ENCODE results near the gene NEDD4.
"Not testable (repeated sequence)": the region's sequence is repeated elsewhere in the genome, so short reads cannot be mapped to it uniquely, and the experiment has no call there.

NEDD4 gene

GRCh38 chr15:55952501-55953274 is 40.7 kb downstream of the NEDD4 start:
- DNase-seq: not testable (repeated sequence)

GRCh38 chr15:55944606-55945005 is 48.8 kb downstream of the NEDD4 start:
- not testable (repeated sequence) for DNase-seq

DNA sequence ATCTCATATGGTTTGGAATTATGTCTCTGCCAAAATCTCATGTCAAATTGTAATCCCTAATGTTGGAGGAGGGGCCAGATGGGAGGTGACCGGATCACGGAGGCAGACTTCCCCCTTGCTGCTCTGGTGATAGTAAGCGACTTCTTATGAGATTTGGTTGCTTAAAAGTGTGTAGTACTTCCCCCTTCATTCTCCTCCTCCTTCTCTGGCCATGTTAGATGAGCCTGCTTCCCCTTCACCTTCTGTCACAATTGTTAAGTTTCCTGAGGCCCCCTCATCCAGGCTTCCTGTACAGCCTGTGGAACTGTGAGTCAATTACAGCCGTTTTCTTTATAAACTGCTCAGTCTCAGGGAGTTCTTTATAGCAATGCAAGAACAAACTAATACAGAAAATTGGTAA is 51.1 kb downstream of the NEDD4 start:
- DNase-seq: no peak

DNA sequence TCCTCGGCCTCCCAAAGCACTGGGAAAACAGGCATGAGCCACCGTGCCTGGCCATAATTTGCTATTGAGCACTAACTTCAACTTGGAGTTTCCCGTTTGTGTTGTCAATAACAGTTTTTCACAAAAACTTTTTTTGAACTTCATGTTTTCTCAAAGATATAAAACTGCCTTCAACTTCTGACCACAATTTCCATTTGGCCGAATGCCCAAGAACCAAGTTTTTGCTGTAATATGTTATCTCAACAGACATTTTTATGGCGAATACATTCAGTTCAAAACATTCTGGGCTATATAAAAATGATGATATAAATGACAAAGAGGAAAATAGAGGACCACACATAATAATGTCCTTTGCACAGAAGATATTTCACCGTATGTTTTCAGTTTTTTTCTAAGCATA is 56.4 kb downstream of the NEDD4 start:
- no peak for DNase-seq

GRCh38 chr15:55928955-55929354 is 64.5 kb downstream of the NEDD4 start:
- DNase-seq: no peak

DNA sequence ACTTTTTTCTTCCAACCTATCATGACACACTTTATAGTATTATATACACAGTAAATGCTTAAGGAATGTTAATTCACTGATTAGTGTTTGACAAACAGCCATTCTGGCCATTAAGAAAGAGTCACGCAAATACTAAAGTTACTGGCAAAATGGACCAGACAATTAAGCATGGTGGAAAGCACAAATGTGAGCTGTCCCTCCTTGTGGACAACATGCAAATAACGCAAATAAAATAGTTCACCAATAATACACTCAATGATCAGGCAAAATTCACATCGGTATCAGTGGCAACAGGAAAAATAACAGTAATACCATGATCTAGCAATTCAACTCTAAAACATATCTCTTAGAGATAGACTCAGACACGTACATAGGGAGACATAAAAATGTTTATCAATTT is 71.7 kb downstream of the NEDD4 start:
- DNase-seq: no peak

DNA sequence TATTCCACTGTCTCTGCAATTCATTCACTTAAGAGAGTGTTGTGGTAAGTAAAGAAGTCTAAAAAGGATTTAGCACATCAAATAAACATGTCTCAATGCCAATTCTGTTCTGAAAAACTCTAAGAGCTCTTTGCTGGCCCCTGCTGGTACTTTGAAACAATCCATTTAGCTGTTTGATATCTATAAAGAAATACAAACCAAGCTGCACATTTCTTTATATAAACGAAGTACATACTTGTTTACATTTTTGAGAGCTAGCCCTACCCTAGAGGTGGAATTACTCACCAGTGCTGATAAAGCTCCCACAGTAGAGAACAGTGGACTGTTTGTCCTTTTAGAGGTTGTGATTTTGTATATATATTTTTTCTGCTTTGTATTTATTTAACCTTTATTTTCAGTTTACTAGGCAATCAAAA is 75.5 kb downstream of the NEDD4 start:
- no peak for DNase-seq

- no peak for DNase-seq
Observed at GRCh38 chr15:55916666-55917409, 76.6 kb downstream of the NEDD4 start.

DNA sequence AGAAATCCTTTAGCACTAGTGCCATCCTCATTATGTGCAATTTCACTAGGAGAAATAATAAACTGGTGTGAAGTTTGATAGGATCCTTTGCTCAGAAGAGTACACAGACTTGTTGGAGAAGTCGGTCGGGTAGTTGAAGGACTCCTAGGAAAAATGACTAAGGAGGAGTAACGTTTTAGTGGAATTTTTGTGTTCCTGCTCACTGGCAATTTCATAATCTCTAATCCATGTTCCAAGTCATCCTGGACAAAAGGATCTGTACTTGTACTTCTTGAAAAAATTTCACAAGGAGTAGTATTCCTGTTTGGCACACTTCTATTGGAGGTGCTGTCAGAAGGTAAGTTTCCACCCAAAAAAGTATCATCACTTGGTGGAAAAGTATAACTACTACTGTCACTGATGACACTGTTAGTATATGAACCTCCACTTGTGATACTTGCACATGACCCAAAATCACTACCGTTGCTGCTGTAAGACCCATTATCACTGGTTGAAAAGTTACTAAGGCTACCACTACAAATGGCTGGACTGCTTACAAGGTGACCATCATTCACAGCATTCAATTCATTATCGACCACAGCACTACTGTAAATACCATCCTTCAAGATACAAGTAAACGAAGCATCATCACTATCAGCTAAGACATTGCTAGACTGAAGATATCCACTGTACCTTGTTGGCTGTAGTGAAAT is 77.4 kb downstream of the NEDD4 start:
- DNase-seq: no peak

DNA sequence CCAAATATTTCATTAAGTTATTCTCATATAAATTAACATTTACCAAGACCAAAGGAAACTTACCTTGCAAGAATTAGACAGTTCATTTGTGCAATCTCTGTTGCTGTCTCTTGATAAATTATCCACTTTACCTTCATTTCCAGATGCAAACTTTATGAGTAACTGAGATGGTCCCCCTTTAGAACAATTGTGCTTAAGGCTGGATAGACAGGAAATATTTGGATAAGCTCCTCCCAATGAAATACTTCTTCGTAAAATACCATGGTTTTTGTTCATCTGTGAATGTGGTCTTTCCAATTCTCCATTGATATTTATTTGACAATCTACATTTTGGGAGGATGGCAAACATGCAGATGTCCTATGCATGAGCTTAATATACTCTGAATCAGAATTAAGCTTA is 78.2 kb downstream of the NEDD4 start:
- DNase-seq: no peak

GRCh38 chr15:55914446-55914845 is 79.0 kb downstream of the NEDD4 start:
- DNase-seq: no peak

DNA sequence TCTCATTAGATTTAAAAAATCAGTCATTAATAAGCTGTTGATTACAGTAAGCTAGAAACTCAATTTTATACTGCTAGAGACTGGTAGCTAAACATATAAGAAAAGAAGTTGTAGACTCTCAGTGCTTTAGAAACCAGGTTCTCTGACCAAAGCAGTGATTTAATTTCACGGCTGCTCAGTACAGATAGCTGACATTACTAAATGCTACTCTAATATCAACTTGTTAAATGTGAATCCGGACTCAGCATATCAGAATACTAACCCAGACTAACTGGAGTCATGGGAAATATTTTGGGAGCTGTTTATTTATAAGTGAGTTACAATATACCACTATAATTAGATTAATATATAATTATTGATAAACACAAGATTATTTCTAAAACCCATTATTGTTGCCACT is 80.4 kb downstream of the NEDD4 start:
- no peak for DNase-seq

DNA sequence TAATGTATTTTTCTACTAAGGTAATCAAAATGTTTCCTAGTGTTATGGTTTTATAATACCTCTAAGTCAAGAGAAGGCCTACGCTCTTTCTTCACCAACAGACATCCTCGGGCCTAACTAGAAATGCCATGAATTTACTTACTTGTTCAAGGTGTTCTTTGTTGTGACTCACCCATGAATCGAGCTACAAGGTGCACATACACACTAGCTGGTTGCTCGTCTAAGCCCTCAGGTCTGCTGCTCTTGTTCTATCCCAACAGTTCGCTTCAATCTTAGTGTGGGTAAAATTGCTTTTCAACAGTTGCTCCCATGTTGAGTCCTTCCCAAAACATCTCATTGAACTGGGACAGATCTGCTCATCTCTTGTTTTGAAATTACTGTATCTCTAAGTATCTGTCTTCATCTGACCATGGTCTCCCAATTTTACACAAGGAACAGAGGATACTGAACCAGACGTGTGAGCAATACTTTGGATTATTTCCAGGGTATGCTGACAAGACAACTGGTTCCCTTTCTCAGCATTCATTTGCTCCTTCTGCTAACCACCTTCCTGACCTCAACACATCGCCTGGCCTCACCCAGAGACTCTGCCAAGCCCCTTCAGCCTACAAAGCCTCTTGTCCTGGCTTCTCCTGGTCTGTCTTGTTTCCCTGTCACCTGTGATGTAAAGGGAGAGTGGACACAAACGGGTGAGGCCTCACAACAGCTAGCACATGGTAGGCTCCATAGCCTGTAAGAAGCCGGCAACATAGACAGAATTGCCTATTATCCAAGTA is 84.2 kb downstream of the NEDD4 start:
- no peak for DNase-seq

DNA sequence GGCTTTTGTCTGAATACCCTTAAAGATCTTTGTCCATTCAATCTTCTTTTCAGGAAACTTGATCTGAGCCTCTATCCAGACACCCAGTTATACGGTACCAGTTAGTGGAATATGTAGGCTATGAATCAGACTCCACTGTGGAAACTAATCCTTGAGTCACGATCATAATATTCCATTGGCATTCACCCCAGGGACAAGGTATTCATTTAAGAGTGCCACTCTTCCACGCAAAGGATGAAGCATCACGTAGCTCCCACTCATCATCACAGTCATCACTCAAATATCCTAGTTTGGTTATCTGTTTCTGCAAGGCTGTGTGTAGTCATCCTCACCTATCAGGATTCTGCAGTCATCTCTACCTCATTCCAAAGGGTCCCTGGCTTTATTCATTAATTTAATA is 85.6 kb downstream of the NEDD4 start:
- DNase-seq: no peak

GRCh38 chr15:55902981-55903380 is 90.4 kb downstream of the NEDD4 start:
- DNase-seq: no peak

DNA sequence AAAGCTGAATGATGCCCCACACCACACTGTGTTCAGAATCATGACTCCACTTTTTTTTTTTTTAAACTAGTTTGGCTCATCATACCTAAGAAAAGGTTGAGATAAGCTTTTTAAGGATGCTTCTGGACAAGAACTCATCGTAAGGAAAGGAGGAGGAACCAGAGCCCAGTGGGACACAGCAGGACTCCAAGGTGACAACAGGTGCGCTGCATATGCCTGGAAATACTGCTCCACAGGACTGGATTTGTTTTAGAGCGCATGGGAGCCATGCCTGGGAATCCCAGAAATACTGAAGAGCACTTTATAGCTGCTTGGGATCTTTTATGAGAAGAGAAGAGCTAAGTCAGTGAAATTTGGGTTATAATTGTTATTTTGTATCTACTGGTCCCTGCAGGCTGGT is 93.4 kb downstream of the NEDD4 start:
- DNase-seq: no peak

DNA sequence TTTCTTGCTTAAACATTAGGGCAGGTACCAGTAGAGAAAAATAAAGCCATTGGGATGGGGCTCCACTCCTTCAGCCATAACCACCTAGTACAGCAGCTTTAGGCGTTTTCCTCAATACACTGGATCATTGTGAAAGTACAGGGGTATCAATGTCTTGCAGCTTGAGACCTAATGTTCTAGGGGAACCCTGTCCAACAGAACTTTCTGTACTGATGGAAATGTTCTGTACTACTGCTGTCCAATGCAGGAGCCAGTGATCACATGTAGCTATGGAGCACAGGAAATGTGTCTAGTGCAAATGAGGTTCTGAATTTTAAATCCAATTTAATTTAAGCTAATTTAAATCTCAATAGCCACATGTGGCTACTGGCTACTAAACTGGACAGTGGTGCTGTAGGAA is 93.9 kb downstream of the NEDD4 start:
- DNase-seq: no peak

- peak; percentile 7 for DNase-seq
Observed at GRCh38 chr15:55897560-55898336, 95.7 kb downstream of the NEDD4 start.

DNA sequence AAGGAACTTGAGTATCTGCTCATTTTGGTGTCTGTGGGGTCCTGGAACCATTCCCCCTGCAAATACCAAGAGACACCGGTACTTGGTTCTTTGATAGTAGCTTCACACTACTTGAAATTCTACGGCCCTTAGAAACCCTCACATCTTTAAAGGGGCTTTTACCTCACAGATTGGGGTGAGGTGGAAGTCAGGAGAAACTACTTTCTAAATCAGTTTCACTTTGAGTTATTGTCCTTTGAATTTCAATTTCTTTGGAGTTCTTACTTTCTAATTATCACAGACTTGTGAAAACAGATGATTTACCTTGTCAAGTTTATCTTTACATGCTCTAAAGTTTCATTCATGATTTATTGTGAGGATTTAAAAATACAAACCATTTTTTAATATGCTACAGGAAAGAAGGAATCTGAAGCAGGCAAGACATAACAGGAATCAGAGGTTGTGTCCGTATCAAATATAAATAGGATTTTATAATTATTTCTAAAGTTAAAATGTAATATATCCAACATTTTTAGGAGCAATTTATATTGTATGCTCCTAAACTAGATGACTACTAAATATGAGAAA is 98.9 kb downstream of the NEDD4 start:
- no peak for DNase-seq

GRCh38 chr15:55893852-55894251 is 99.6 kb downstream of the NEDD4 start:
- DNase-seq: no peak

GRCh38 chr15:55891196-55891595 is 102.2 kb downstream of the NEDD4 start:
- DNase-seq: no peak

GRCh38 chr15:55884223-55884622 is 109.2 kb downstream of the NEDD4 start:
- no peak for DNase-seq

All from NCI-H1092 (cell line).